Stimulated activated CD4-positive, alpha-beta T cell treated with anti-CD3 and anti-CD28 coated beads, Interleukin-4, amount 100 ng/mL, for 4 hours (primary cell): ENCODE measurements around the gene IFNA14.
"Not testable (repeated sequence)": the region's sequence is repeated elsewhere in the genome, so short reads cannot be mapped to it uniquely, and the experiment has no call there.

Source experiments
- DNase-seq, 2 experiments: peaks; one replicate each; pipeline ENCODE4 v3.0.0-alpha.2; 2020

IFNA14 gene

DNA sequence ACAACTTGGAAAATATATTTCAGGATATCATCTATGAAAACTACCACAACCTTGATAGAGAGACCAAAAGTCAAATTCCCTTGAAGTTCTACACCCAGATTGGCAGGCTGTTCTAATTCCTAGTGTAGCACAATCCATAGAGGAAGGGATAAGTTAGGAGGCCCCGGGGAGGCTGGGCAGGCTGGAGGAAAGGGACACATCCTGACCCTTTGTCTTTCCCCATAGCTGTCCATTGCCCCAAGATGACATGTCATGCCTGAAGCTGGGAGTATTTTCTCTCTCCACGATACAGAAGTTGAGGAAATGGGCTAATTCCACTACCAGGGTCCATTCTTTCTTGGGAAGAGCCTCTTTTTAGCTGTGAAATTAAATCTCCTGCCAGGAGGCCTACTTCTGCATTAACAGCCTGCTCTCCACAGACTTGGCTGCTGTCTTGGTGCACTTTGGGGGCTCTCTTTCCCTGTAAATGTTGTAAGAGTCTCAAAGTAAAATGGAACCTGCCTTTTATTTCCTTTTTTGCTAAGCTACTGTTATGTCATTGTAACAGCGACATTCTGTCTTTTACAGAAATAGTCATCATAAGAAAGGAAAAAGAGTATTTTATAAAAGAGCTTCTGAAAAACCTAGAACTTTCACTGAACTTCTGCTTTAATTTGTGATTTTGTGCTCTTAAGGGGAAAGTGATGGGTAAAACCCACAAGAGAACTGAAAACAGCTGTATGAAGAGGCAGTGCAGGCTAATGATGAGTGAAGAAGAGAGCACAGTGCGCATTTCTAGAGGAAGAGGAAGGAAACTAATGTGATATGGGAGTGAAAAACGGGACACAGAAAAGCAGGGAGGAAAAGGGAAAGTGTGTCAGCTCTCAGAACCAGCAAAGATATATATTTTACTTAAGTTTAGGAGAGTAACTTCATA is 26.1 kb downstream of the IFNA14 start:
- not testable (repeated sequence) for DNase-seq

GRCh38 chr9:21212160-21212559 is 27.6 kb downstream of the IFNA14 start:
- DNase-seq: not testable (repeated sequence)

DNA sequence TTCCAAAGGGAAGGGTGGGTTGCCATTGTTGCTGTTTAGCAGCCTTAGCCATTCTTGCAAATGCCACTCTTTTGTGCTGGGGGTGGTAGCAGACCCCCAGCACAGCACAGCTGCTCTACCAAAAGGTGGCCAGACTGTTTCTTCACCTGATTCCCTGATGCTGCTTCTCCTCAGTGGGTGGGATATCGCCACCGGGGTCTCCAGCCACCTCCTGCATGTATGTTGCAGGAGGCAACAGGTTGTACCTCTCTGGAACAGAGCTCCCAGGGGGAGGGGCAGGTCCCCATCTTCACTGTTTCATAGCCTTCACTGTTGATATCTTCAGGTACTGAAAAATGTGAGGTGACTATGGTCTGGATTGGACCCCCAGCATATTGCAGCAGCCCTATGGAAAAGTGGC is 29.0 kb downstream of the IFNA14 start:
- not testable (repeated sequence) for DNase-seq

DNA sequence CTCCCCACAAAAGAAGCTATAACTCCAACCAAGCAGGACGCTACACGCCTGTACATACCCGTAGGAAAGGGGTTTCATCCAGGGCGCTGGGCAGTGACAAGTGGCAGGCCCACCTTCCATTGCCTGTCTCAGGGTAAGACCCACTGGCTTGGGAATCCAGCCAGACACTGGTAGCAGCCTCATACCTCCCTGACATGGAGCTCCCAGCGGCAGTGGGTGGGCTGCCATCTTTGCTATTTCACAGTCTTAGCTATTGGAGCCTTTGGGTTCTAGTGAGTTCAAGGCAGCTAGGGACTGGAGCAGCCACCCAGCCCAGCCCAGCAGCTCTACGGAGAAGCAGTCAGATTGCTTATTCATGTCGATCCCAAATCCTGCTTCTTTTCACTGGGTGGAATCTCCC is 29.5 kb downstream of the IFNA14 start:
- DNase-seq: no peak

DNA sequence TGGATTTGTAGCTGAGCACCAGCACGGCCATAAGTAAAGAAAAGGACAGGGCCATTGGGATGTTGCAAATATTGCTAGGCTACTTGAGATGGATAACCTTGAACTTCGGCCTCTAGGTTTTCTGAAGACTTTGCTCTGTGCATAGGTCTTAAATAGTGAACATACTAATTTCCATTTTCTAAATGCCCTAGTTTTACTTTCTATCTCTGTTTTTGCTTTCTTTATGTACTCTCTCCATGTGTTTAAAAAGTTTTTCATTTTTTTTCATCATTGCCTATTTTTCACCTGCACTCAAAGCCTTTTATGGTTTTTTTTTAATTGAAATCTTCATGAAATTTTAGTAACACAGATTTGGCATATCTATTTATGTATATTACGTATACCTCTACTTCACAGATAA is 32.8 kb downstream of the IFNA14 start, which contains the start of gene IFNA10:
TSS of gene IFNA10 (minus strand) at position 101 of the 400 bp plus-strand sequence. CDS start at position 55, 46 bp downstream.
- not testable (repeated sequence) for DNase-seq

DNA sequence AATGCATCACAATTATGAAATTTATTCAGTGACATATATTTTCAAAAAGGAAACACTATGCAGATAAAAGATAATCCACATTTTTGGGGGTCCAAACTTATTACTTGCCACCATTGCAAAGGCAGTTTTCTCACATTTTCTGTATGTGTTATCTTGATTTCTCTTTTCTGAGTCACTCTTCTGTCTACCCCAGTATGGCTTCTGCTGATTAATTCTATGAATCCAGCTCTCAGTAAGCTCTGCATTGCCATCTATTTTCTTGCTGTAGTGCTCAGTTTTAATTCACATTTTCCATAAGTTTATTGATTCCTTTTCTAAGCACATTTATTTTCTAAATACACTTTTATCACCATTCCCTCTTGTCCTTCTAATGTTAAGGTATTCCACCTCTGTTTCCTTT is 34.6 kb downstream of the IFNA14 start:
- DNase-seq: no peak

DNA sequence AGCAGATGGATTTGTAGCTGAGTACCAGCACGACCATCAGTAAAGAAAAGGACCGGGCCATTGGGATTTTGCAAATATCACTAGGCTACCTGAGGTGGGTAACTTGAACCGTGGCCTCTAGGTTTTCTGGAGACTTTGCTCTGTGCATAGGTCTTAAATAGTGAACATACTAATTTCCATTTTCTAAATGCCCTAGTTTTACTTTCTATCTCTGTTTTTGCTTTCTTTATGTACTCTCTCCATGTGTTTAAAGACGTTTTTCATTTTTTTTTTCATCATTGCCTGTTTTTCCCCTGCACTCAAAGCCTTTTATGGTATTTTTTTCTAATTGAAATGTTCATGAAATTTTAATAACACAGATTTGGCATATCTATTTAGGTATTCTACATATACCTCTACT is 37.7 kb downstream of the IFNA14 start, which contains the start of gene IFNA7:
TSS of gene IFNA7 (minus strand) at position 101 of the 400 bp plus-strand sequence. CDS start at position 61, 40 bp downstream.
- not testable (repeated sequence) for DNase-seq

DNA sequence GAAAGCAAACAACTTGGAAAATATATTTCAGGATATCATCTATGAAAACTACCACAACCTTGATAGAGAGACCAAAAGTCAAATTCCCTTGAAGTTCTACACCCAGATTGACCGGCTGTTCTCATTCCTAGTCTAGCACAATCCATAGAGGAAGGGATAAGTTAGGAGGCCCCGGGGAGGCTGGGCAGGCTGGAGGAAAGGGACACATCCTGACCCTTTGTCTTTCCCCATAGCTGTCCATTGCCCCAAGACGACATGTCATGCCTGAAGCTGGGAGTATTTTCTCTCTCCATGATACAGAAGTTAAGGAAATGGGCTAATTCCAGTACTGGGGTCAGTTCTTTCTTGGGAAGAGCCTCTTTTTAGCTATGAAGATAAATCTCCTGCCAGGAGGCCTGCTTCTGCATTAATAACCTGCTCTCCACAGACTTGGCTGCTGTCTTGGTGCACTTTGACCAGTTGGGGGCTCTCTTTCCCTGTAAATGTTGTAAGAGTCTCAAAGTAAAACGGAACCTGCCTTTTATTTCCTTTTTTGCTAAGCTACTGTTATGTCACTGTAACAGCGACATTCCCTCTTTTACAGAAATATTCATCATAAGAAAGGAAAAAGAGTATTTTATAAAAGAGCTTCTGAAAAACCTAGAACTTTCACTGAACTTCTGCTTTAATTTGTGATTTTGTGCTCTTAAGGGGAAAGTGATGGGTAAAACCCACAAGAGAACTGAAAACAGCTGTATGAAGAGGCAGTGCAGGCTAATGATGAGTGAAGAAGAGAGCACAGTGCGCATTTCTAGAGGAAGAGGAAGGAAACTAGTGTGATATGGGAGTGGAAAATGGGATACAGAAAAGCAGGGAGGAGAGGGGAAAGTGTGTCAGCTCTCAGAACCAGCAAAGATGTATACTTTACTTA is 44.7 kb downstream of the IFNA14 start:
- peak in 1 of 2 experiments; percentile 13 for DNase-seq
